KMS-11 (cell line): ENCODE data around the gene RAB4B.

Experiments used
- H2AFZ ChIP-seq: fragments of 200-600 bp; sonication (generic); 2 replicates; pipeline ENCODE4 v1.6.1; 2016; ENCODE audit warnings: antibody characterized with exemption, mixed run types, low read depth
- H3K27ac ChIP-seq: fragments of 200-600 bp; sonication (generic); 2 replicates; pipeline ENCODE4 v1.6.1; 2016; ENCODE audit warnings: mild to moderate bottlenecking, mixed run types
- H3K27me3 ChIP-seq: fragments of 200-600 bp; sonication (generic); 2 replicates; pipeline ENCODE4 v1.6.1; 2017; ENCODE audit warnings: mild to moderate bottlenecking, low read depth, mixed run types, moderate library complexity; ENCODE audit not compliant: insufficient read depth
- H3K36me3 ChIP-seq: fragments of 200-600 bp; sonication (generic); 2 replicates; pipeline ENCODE4 v1.6.1; 2017; ENCODE audit warnings: mild to moderate bottlenecking, mixed run types; ENCODE audit not compliant: insufficient read depth
- H3K4me1 ChIP-seq: fragments of 200-600 bp; sonication (generic); 2 replicates; pipeline ENCODE4 v1.6.1; 2016; ENCODE audit warnings: mild to moderate bottlenecking, low read depth, mixed run types; ENCODE audit not compliant: poor library complexity, severe bottlenecking
- H3K4me2 ChIP-seq: fragments of 200-600 bp; sonication (generic); 2 replicates; pipeline ENCODE4 v1.7.0; 2016; ENCODE audit warnings: mild to moderate bottlenecking, mixed run types
- H3K4me3 ChIP-seq: fragments of 200-600 bp; sonication (generic); IDR thresholded peaks from 2 replicates; pipeline ENCODE4 v1.6.1; 2017; ENCODE audit warnings: low read depth, low read length, mixed read lengths; ENCODE audit not compliant: insufficient read depth
- H3K79me2 ChIP-seq: fragments of 200-600 bp; sonication (generic); 2 replicates; pipeline ENCODE4 v1.6.1; 2016; ENCODE audit warnings: low read depth, mixed run types; ENCODE audit not compliant: insufficient read depth
- H3K9ac ChIP-seq: fragments of 200-600 bp; sonication (generic); 2 replicates; pipeline ENCODE4 v1.6.1; 2016; ENCODE audit warnings: mild to moderate bottlenecking, mixed run types
- H4K20me1 ChIP-seq: fragments of 200-600 bp; sonication (generic); 2 replicates; pipeline ENCODE4 v1.6.1; 2016; ENCODE audit warnings: mild to moderate bottlenecking, mixed run types; ENCODE audit not compliant: insufficient read depth
- CTCF ChIP-seq: fragments of 200-600 bp; sonication (generic); conservative IDR thresholded peaks from 2 replicates; pipeline ENCODE4 v1.6.1; 2017; ENCODE audit warnings: low read depth, mild to moderate bottlenecking, antibody characterized with exemption, low read length, moderate library complexity, mixed read lengths

The RAB4B gene

DNA sequence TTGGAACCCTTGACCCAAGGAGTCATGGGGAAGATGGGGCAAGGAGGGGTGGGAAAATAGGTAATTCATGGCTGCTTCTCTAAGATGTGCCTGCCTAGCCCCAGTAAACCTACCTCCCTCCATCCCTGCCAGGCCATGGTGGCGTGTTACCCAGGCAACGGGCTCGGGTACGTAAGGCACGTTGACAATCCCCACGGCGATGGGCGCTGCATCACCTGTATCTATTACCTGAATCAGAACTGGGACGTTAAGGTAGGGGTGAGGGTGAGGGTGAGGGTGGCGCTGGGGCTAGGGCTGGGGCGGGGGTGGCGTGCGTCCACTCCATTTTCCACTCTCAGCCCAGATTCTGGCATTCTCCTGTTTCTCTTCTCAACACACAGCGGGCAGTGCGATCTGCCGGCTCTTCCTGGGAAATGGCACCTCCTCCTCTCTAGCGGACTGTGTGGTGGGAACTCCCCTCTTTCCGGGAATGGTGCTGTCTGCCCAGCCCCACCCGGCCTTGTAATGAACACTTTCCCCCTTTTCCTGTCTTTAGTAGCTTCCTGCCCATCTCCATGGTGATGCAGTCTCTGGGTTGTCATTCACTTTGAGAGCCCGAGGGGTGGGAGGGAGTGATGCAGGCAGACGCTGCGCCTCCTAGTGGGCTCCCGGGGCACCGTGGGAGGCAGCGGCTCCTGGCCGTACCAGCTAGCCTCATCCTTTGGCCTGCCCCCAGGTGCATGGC, 28.5 kb downstream of the RAB4B start:
- Histone ChIP-seq H3K4me1 (peaks cover 31% of the 10 kb centered on the region), H3K4me3 (no peak overlapping the region), H3K9ac (no peak overlapping the region), H3K27me3 (no peaks in the 10 kb centered on the region), H3K36me3 (no peaks in the 10 kb centered on the region), H4K20me1 (0 out of 2 replicates have a peak, but pooled peaks cover 9% of the 10 kb centered on the region), H3K27ac (no peak overlapping the region), H3K4me2 (no peak overlapping the region), H3K79me2 (peaks cover 7% of the 10 kb centered on the region; the same call in 1 of the 2 replicates), H2AFZ (no peak overlapping the region)
- TF ChIP-seq CTCF: peak; percentile 19; the same call in 1 of the 2 replicates

GRCh38 chr19:40807147-40808020, 29.3 kb downstream of the RAB4B start:
- H2AFZ ChIP-seq: no peak overlapping the region
- TF ChIP-seq CTCF: peak; percentile 37; the same call in 1 of the 2 replicates
- H3K4me1 ChIP-seq: peaks cover 25% of the 10 kb centered on the region
- H3K27ac ChIP-seq: no peak overlapping the region
- no peak overlapping the region for H3K9ac ChIP-seq
- peaks cover 7% of the 10 kb centered on the region; the same call in 1 of the 2 replicates for H3K79me2 ChIP-seq
- 0 out of 2 replicates have a peak, but pooled peaks cover 9% of the 10 kb centered on the region for H4K20me1 ChIP-seq
- H3K4me2 ChIP-seq: no peak overlapping the region
- H3K36me3 ChIP-seq: no peaks in the 10 kb centered on the region
- no peak overlapping the region for H3K4me3 ChIP-seq
- no peaks in the 10 kb centered on the region for H3K27me3 ChIP-seq

DNA sequence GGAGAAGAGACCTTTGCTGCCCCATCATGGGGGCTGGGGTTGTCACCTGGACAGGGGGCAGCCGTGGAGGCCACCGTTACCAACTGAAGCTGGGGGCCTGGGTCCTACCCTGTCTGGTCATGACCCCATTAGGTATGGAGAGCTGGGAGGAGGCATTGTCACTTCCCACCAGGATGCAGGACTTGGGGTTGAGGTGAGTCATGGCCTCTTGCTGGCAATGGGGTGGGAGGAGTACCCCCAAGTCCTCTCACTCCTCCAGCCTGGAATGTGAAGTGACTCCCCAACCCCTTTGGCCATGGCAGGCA, 29.9 kb downstream of the RAB4B start:
- Histone ChIP-seq H3K9ac (no peak overlapping the region), H3K4me3 (no peak overlapping the region), H3K27me3 (no peaks in the 10 kb centered on the region), H3K36me3 (no peaks in the 10 kb centered on the region), H3K79me2 (peaks cover 6% of the 10 kb centered on the region; the same call in 1 of the 2 replicates), H2AFZ (no peak overlapping the region), H3K4me2 (no peak overlapping the region), H4K20me1 (0 out of 2 replicates have a peak, but pooled peaks cover 6% of the 10 kb centered on the region), H3K27ac (no peak overlapping the region), H3K4me1 (peaks cover 19% of the 10 kb centered on the region)
- TF ChIP-seq CTCF: no peak; the same call in 1 of the 2 replicates

DNA sequence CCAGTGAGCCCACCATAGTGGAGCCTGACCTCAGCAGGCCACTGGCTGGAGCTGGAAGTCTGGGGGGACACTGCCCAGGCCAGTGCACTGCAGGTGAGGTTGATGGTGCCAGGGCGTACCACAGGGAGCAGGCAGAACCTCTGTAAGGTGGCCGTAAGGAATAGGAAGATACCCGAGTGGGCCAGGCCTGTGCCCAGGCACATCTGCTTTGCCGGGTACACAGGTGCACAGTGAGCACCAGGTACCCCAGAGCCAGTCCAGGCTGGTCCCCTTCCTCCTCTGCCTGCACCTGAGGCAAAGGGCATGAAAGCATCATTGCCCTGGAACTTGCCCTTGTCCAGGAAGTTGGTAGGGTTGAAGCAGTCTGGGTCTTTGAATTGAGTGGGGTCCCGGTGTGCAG, 30.4 kb downstream of the RAB4B start:
- H3K36me3 ChIP-seq: no peaks in the 10 kb centered on the region
- H2AFZ ChIP-seq: no peak overlapping the region
- H3K4me1 ChIP-seq: peaks cover 14% of the 10 kb centered on the region
- no peak overlapping the region for H3K9ac ChIP-seq
- H3K4me2 ChIP-seq: no peak overlapping the region
- 0 out of 2 replicates have a peak, but pooled peaks cover 6% of the 10 kb centered on the region for H4K20me1 ChIP-seq
- TF ChIP-seq CTCF: no peak
- H3K79me2 ChIP-seq: 0 out of 2 replicates have a peak, but pooled peaks cover under 1% of the 10 kb centered on the region
- H3K27me3 ChIP-seq: no peaks in the 10 kb centered on the region
- no peak overlapping the region for H3K4me3 ChIP-seq
- H3K27ac ChIP-seq: no peak overlapping the region
